Lung (tissue), 12 donors: Measurements from ENCODE around the gene LTB4R. TPM values are rescaled to one million over a fixed set of nuclear protein-coding genes. Genes with fewer than 3 reads are reported as not detected.

Experiments
- ATAC-seq: fragments of 200-7000 bp; cut with Tn5 transposase; one replicate; pipeline ENCODE4 v1.9.1; 2020; ENCODE audit warnings: moderate number of reproducible peaks; ENCODE audit not compliant: insufficient read depth, low FRiP score
- DNase-seq, 3 donors: peaks; one replicate each; pipeline ENCODE4 v3.0.0-alpha.2; 2013 to 2017
- H3K27ac ChIP-seq, 2 donors: one replicate each; pipeline ENCODE4 v1.5.1; 2013; ENCODE audit warnings: mild to moderate bottlenecking in 2 of 2, moderate library complexity in 2 of 2, control low read depth in 1 of 2, inconsistent platforms in 1 of 2, low read depth in 1 of 2, low read length in 1 of 2
- H3K27me3 ChIP-seq, 3 donors: one replicate each; pipeline ENCODE4 v1.5.1; 2013; ENCODE audit warnings: low read length in 2 of 3; ENCODE audit not compliant: control insufficient read depth in 3 of 3, insufficient read depth in 3 of 3
- H3K36me3 ChIP-seq, 4 donors: one replicate each; pipeline ENCODE4 v1.5.1; 2013; ENCODE audit warnings: low read length in 4 of 4, mild to moderate bottlenecking in 1 of 4, moderate library complexity in 1 of 4; ENCODE audit not compliant: control insufficient read depth in 4 of 4, insufficient read depth in 4 of 4
- H3K4me1 ChIP-seq, 5 donors: one replicate each; pipeline ENCODE4 v1.5.1; 2013; ENCODE audit warnings: low read length in 5 of 5, mild to moderate bottlenecking in 2 of 5, moderate library complexity in 1 of 5; ENCODE audit not compliant: control insufficient read depth in 5 of 5, insufficient read depth in 5 of 5
- H3K4me3 ChIP-seq: one replicate; pipeline ENCODE4 v1.5.1; 2013; ENCODE audit warnings: mild to moderate bottlenecking, control low read depth, moderate library complexity
- H3K9ac ChIP-seq, 2 donors: one replicate each; pipeline ENCODE4 v1.5.1; 2013; ENCODE audit warnings: low read length in 2 of 2, control low read depth in 1 of 2; ENCODE audit not compliant: insufficient read depth in 1 of 2
- H3K9me3 ChIP-seq, 4 donors: one replicate each; pipeline ENCODE4 v1.5.1; 2013; ENCODE audit warnings: low read length in 3 of 4, mild to moderate bottlenecking in 1 of 4, moderate library complexity in 1 of 4; ENCODE audit not compliant: control insufficient read depth in 4 of 4, insufficient read depth in 3 of 4
- WGBS, 2 donors: extraction: QIAGEN DNeasy Blood & Tissue Kit; methylation state at CpG; one replicate each; pipeline ENCODE4 v1.1.7; 2013; 5-methylcytosine and 5-hydroxymethylcytosine counted together
- polyA plus RNA-seq, 2 donors: library from polyadenylated mRNA; stranded (reverse); fragments of 200-250 nt; gene quantifications; one replicate each; pipeline ENCODE4 v1.2.1, GENCODE V29; 2013
- total RNA-seq, 2 donors: library from RNA; depleted of rRNA in 1 of 2; stranded (reverse); fragments of >200 nt in 1 of 2; gene quantifications; one replicate each; pipeline ENCODE4 v1.2.1, GENCODE V29; 2014 to 2021
- TF ChIP-seq, protein P1 (sequence below): IDR thresholded peaks from 2 replicates; pipeline ENCODE4 v1.5.1; 2012; ENCODE audit warnings: mild to moderate bottlenecking; ENCODE audit errors: control extremely low read depth, extremely low read depth
- donor health status: control.
- donor health status: control.
- donor health status: Bipolar disorder and iron deficiency.
- donor health status: healthy.
- donor health status: DM: yes; HTN: yes; CAD: no.

The LTB4R gene
- total and polyA plus RNA-seq, 4 donors, result 4.4 to 47.0 (median 11.0) TPM

DNA sequence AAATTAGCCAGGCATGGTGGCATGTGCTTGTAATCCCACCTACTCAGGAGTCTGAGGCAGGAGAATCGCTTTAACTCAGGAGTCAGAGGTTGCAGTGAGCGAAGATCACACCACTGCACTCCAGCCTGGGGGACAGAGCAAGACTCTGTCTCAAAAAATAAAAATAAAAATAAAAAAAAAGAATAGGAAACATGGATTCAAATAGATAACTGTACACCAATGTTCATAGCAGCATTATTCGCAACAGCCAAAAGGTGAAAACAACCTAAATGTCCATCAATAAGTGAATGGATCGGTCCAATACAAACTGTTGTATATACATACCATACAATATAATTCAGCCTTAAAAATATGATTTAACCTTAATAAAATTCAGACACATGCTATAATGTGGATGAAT is 31.6 kb downstream of the LTB4R start:
- H3K27me3 ChIP-seq, result peaks cover 0 to 33% (median 32%) of the 10 kb centered on the region in 3 donors

DNA sequence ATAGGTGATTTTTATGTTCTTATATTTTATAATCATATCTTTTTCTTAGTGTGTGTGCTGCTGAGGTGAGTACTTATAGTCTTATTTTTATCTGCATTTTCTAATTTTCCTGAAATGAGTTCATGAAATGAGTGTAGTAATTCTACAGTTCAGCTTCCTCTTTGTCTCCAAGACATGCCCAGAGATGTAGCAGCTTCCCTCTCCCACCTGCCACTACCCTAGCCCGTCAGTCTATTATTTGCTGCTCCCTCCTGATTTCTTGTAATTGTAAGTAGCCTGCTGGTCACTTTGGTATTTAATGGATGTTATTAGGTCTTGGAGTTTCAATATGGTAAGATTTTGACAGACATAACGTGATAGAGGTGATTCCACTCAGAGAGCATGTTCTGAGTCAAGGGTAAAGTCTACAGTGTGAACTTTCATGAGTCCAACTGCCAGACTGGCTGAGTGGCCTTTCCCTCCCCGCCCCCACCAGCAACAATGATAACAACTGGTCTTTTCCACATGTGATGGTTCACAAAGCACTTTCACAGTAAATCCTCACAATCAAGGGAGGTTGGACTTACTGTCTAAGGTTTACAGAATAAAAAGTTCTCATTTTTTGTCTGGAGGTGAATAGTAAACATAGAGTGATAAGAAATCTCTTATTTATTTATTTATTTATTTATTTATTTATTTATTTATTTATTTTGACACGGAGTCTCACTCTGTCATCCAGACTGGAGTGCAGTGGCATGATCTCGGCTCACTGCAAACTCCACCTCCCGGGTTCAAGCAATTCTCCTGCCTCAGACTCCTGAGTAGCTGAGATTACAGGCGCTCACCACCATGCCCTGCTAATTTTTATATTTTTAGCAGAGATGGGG is 32.7 kb downstream of the LTB4R start:
- no peak for DNase-seq
- ATAC-seq, result no peak
- Histone ChIP-seq H3K9me3 (no peaks in the 10 kb centered on the region), H3K4me1 (peaks cover 0 to 9% (median 2%) of the 10 kb centered on the region in 5 donors), H3K9ac (no peak overlapping the region), H3K27ac (no peak overlapping the region), H3K4me3 (no peak overlapping the region), H3K36me3 (no peaks in the 10 kb centered on the region), H3K27me3 (peaks cover 0 to 30% (median 29%) of the 10 kb centered on the region in 3 donors)
- 77 to 79% methylated on average over 7 of the region's 7 CpGs for WGBS, 2 donors
- TF ChIP-seq, protein P1, sequence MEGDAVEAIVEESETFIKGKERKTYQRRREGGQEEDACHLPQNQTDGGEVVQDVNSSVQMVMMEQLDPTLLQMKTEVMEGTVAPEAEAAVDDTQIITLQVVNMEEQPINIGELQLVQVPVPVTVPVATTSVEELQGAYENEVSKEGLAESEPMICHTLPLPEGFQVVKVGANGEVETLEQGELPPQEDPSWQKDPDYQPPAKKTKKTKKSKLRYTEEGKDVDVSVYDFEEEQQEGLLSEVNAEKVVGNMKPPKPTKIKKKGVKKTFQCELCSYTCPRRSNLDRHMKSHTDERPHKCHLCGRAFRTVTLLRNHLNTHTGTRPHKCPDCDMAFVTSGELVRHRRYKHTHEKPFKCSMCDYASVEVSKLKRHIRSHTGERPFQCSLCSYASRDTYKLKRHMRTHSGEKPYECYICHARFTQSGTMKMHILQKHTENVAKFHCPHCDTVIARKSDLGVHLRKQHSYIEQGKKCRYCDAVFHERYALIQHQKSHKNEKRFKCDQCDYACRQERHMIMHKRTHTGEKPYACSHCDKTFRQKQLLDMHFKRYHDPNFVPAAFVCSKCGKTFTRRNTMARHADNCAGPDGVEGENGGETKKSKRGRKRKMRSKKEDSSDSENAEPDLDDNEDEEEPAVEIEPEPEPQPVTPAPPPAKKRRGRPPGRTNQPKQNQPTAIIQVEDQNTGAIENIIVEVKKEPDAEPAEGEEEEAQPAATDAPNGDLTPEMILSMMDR, result no peak

More for the DNA sequence above, 31.6 kb downstream of the LTB4R start:
- DNase-seq (no peak), ATAC-seq (no peak)
- Histone ChIP-seq H3K9me3 (no peaks in the 10 kb centered on the region), H3K36me3 (no peaks in the 10 kb centered on the region), H3K27ac (no peak overlapping the region), H3K4me1 (peaks cover 0 to 14% (median 7%) of the 10 kb centered on the region in 5 donors), H3K4me3 (no peak overlapping the region), H3K9ac (no peak overlapping the region)
- TF ChIP-seq, protein P1, result no peak
- WGBS, 2 donors, result 96 to 99% methylated on average over 4 of the region's 4 CpGs

DNA sequence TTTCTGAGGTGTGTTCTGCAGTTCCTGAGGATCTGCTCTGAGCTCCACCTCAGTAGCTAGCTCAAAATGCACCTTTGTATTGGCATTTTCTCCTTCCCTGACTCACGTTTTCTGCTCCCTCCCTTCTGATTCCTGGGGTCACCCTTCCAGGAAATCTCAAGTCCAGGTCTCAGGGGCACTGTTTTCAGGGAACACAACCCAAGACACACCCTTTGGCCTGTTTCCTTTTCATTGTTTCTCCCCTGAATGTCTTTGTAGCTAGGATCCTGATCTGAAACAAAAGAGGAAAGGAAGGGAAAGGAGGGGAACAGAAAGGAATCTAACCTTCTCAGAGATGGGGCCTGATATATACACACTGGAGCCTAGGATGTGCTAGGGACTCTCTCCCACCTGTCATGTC is 35.8 kb downstream of the LTB4R start:
- no peak for ATAC-seq

More for the DNA sequence above, 35.8 kb downstream of the LTB4R start:
- Histone ChIP-seq H3K4me1 (peaks cover 0 to 7% (median 0%) of the 10 kb centered on the region in 5 donors), H3K27me3 (peaks cover 0 to 17% (median 13%) of the 10 kb centered on the region in 3 donors), H3K36me3 (no peaks in the 10 kb centered on the region), H3K9me3 (no peaks in the 10 kb centered on the region), H3K4me3 (no peak overlapping the region), H3K27ac (no peak overlapping the region), H3K9ac (no peak overlapping the region)
- no peak for DNase-seq
- TF ChIP-seq, protein P1, result no peak
- WGBS, 2 donors, result 48 to 50% methylated on average over 1 of the region's 1 CpG
